ENCODE measurements around the gene OR56A5. TPM values are rescaled to one million over a fixed set of nuclear protein-coding genes. Genes with fewer than 3 reads are reported as not detected.

OR56A5 gene
- total and polyA plus RNA-seq, 2 of the 13 experiments (the other 11 are each of a cell fraction or from before 2014, with no cell fraction given): not detected

DNA sequence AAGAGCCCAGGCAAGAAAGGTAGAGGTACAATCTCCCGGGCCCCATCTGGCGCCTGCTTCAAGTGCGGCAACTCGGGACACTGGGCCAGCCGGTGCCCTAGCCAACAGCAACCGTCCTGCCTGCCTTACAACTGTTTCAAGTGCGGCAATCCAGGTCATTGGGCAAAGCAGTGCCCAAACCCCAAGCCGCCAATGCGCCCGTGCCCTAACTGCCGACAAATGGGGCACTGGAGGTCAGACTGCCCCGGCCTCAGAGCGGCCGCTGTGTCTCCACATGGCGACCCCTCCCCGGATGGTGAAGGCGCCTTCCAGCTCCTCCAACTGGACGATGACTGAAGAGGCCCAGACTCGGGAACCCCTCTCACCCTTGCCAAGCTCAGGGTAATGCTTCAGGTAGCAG lies 37.7 kb downstream of the OR56A5 start (continued):
- TF ChIP-seq, protein P1, sequence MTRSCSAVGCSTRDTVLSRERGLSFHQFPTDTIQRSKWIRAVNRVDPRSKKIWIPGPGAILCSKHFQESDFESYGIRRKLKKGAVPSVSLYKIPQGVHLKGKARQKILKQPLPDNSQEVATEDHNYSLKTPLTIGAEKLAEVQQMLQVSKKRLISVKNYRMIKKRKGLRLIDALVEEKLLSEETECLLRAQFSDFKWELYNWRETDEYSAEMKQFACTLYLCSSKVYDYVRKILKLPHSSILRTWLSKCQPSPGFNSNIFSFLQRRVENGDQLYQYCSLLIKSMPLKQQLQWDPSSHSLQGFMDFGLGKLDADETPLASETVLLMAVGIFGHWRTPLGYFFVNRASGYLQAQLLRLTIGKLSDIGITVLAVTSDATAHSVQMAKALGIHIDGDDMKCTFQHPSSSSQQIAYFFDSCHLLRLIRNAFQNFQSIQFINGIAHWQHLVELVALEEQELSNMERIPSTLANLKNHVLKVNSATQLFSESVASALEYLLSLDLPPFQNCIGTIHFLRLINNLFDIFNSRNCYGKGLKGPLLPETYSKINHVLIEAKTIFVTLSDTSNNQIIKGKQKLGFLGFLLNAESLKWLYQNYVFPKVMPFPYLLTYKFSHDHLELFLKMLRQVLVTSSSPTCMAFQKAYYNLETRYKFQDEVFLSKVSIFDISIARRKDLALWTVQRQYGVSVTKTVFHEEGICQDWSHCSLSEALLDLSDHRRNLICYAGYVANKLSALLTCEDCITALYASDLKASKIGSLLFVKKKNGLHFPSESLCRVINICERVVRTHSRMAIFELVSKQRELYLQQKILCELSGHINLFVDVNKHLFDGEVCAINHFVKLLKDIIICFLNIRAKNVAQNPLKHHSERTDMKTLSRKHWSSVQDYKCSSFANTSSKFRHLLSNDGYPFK (CRISPR knock-in tag; IDR thresholded peaks at IDR 0.05; ENCODE audit: borderline replicate concordance): no peak

DNA sequence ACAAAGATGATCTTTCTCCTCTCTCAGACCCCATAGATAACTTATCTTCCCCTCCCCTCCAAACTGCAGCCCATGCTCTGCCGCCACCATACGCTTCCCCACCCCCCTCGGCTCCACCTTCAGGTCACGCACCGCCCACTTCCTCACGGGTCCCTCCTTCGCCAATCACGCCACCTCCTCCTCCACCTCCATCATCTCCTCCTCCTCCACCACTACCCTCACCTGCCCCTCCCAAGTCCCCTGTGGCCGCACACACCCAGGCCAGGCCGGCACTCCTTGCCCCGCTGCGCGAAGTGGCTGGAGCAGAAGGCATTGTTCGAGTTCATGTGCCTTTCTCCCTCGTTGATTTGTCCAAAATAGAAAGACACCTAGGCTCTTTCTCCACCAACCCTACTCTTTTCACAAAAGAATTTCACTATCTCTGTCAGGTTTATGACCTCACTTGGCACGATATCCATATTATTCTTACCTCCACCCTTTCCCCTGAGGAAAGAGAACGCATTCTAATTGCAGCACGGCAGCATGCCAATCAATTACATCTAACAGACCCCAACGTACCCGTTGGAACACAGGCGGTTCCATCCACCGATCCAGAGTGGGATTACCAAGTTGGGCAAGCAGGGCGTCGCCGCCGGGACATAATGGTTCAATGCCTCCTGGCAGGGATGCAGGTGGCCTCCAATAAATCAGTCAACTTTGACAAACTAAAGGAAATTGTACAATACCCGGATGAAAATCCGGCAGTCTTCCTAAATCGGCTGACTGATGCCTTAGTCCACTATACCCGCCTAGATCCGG lies 38.5 kb downstream of the OR56A5 start:
- whole genome bisulfite sequencing (ENCODE audit: low lambda C conversion rate): 57% methylated on average over 31 of the region's 31 CpGs

More for the DNA sequence above, 38.5 kb downstream of the OR56A5 start:
- ChIA-PET POLR2A (no interaction called here), CTCF (ENCODE audit: low intra/inter-chr PET ratio, low total read pairs) (no interaction called here)
- no peak overlapping the region for H3K27ac ChIP-seq (ENCODE audit: extremely low read length, insufficient read depth, low read length)
- FAIRE-seq (no peak), DNase-seq (ENCODE audit: low spot score) (no peak), ATAC-seq (no peak)
- H3K4me2 ChIP-seq (ENCODE audit: low read depth, low read length): no peak overlapping the region
- H3K79me2 ChIP-seq (ENCODE audit: insufficient read depth, low read length): no peaks in the 10 kb centered on the region
- TF ChIP-seq ZNF546 (CRISPR knock-in tag; conservative IDR thresholded peaks at IDR 0.05): no peak
- no peak for TF ChIP-seq MAFG (CRISPR knock-in tag; IDR thresholded peaks at IDR 0.05)
- TF ChIP-seq ZNF234 (CRISPR knock-in tag; conservative IDR thresholded peaks at IDR 0.05): no peak
- no peak for TF ChIP-seq GMEB2 (CRISPR knock-in tag; IDR thresholded peaks at IDR 0.05; ENCODE audit: low read depth)
- TF ChIP-seq, protein P2, sequence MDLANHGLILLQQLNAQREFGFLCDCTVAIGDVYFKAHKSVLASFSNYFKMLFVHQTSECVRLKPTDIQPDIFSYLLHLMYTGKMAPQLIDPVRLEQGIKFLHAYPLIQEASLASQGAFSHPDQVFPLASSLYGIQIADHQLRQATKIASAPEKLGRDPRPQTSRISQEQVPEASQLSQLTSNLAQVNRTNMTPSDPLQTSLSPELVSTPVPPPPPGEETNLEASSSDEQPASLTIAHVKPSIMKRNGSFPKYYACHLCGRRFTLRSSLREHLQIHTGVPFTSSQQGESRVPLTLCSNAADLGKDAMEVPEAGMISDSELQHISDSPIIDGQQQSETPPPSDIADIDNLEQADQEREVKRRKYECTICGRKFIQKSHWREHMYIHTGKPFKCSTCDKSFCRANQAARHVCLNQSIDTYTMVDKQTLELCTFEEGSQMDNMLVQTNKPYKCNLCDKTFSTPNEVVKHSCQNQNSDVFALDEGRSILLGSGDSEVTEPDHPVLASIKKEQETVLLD (CRISPR knock-in tag; IDR thresholded peaks at IDR 0.05; ENCODE audit: low read depth): no peak
- no peaks in the 10 kb centered on the region for H4K20me1 ChIP-seq (ENCODE audit: insufficient read depth, low read length)
- H3K4me3 ChIP-seq (replicated peaks in 1 of 3; ENCODE audit: insufficient read depth in 1 of 3, low read depth in 2 of 3, low read length in 3 of 3): no peak overlapping the region
- no TSS peak for BruUV-seq (replicated peaks)
- no peak overlapping the region for H3K9ac ChIP-seq (ENCODE audit: insufficient read depth, low read depth, low read length)
- H3K4me1 ChIP-seq (ENCODE audit: insufficient read depth, low read length): no peaks in the 10 kb centered on the region
- intact Hi-C loops (cut with micrococcal nuclease; ENCODE audit: unreplicated experiment) (no loop called here), in situ Hi-C loops (cut with HindIII; ENCODE audit: extremely low pct_ligation_motif_present, low pct_unique_long_range_greater_than_20kb) (no loop called here)
- H3K9me3 ChIP-seq (ENCODE audit: low read length): no peaks in the 10 kb centered on the region
- H2AFZ ChIP-seq (ENCODE audit: low read length): no peak overlapping the region
- H3K36me3 ChIP-seq (replicated peaks in 1 of 2; ENCODE audit: control insufficient read depth in 1 of 2, insufficient read depth in 2 of 2, low read length in 2 of 2): no peaks in the 10 kb centered on the region
- peaks cover 0 to 8% of the 10 kb centered on the region in 2 experiments; a peak in 2 of 5 replicates for H3K27me3 ChIP-seq (ENCODE audit: control insufficient read depth in 1 of 2, insufficient read depth in 2 of 2, low read length in 2 of 2)
